Astrocyte of the cerebellum (primary cell): ENCODE data around the gene TOP2A.

Experiments used
- DNase-seq: peaks from one replicate; pipeline ENCODE4 v3.0.0-alpha.2; 2011; ENCODE audit warnings: low read depth
- H3K4me3 ChIP-seq: 2 replicates; pipeline ENCODE4 v1.5.1; 2011; ENCODE audit warnings: mild to moderate bottlenecking, low read depth, low read length, moderate library complexity
- in situ Hi-C: cut with HindIII; loops from 2 replicates; pipeline ENCODE4 v1.10.0; 2017; ENCODE audit warnings: low sequenced_read_pairs
- TF ChIP-seq, protein P1 (sequence below): IDR thresholded peaks from 2 replicates; pipeline ENCODE4 v1.5.1; 2012; ENCODE audit warnings: low read length, low read depth, moderate library complexity, mild to moderate bottlenecking; ENCODE audit errors: missing control alignments

Gene TOP2A

DNA sequence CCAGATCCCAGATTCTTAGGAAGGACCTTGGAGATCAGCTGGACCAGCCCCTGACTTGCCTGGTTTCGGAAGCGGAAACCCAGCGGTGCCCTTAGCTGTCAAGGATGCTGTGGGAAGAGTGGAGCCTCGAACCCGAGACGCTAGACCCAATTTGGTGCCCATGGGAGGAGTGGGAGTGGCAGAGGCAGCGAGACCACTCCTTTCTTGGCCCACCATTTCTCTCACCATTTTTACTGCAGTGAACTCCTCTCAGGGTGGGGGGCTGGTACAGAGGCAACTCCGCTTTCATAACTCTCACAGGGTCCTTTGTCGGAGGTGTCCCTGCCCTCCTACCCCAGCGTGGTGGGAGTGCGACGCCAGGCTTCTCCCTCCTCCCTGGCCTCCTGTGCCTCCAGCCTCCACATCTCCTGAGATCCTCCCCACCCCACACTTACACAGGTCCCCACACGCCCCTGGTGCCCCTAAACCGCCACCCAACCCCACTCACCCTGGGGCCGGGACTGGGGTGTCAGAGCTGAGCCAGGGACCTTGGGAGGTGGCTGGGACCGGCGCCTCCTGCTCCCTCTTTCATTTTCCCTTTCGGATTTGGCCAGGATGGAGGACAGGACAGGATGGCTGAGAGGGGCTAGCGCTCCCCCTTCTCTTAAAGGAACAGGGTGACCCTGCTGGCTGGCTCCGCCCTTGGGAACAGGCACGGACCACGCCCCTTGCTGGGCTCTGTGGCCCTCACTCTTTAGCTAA, 53.4 kb downstream of the TOP2A start, which contains the start of gene GJD3:
Gene GJD3, minus strand, starts transcription at position 617 of the 741 bp plus-strand sequence. CDS start 922 bp downstream, outside the sequence.
- H3K4me3 ChIP-seq = peak within 1 kb of the TSS; percentile 40
- TF ChIP-seq, protein P1, sequence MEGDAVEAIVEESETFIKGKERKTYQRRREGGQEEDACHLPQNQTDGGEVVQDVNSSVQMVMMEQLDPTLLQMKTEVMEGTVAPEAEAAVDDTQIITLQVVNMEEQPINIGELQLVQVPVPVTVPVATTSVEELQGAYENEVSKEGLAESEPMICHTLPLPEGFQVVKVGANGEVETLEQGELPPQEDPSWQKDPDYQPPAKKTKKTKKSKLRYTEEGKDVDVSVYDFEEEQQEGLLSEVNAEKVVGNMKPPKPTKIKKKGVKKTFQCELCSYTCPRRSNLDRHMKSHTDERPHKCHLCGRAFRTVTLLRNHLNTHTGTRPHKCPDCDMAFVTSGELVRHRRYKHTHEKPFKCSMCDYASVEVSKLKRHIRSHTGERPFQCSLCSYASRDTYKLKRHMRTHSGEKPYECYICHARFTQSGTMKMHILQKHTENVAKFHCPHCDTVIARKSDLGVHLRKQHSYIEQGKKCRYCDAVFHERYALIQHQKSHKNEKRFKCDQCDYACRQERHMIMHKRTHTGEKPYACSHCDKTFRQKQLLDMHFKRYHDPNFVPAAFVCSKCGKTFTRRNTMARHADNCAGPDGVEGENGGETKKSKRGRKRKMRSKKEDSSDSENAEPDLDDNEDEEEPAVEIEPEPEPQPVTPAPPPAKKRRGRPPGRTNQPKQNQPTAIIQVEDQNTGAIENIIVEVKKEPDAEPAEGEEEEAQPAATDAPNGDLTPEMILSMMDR = no peak
- DNase-seq = no peak
- in situ Hi-C loops = no loop called here

DNA sequence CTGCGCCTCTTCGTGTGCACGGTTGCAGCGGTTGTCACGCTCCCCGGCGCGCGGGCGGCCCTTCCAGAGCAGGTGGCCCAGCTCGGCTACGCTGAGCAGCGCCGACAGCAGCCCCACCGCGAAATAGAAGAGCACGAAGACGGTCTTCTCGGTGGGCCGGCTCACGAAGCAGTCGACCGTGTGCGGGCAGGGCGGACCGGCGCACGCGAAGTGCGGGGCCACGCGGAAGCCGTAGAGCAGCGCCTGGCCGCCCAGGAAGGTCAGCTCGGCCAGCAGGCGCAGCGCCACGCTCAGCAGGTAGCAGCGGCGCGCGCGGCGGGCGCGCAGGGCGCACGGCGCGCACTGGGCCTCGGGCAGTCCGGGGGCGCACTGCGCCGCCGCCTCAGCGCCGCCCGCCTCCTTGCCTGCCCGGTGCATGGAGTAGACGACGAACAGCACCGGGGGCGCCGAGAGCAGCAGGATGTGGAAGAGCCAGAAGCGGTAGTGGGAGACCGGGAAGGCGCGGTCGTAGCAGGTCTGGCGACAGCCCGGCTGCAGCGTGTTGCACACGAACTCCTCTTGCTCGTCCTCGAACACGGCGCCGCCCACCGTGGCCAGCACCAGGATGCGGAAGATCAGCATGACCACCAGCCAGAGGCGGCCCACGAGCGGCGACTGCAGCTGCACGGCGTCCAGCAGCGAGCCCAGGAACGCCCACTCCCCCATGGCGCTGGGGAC, 54.4 kb downstream of the TOP2A start:
- H3K4me3 ChIP-seq = peak overlapping the region; percentile 40
- TF ChIP-seq, protein P1 = no peak
- no peak for DNase-seq
- in situ Hi-C loops = no loop called here

DNA sequence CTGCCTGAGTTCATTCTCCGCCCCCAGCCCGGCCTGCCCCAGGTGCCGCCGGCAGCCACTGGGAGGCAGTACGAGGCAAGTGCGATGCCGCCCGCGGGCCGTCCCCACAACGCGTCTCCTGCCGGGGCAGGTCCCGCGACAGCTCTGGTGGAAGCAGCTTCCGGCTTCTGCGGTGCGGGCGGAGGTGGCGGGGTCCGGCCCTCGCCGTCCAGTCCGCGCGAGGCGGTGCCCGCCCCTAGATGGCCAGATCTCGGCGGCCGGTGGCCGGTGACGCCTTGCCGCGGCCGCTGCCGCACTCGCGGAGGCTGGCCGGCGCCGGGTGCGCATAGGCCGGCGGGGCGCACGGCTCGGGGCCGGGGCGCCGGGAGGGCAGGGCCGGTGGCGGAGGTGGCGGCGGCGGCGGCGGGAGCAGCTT, 55.0 kb downstream of the TOP2A start:
- TF ChIP-seq, protein P1 = peak; percentile 74
- no peak for DNase-seq
- peak overlapping the region; percentile 40 for H3K4me3 ChIP-seq
- in situ Hi-C loops = no loop called here

DNA sequence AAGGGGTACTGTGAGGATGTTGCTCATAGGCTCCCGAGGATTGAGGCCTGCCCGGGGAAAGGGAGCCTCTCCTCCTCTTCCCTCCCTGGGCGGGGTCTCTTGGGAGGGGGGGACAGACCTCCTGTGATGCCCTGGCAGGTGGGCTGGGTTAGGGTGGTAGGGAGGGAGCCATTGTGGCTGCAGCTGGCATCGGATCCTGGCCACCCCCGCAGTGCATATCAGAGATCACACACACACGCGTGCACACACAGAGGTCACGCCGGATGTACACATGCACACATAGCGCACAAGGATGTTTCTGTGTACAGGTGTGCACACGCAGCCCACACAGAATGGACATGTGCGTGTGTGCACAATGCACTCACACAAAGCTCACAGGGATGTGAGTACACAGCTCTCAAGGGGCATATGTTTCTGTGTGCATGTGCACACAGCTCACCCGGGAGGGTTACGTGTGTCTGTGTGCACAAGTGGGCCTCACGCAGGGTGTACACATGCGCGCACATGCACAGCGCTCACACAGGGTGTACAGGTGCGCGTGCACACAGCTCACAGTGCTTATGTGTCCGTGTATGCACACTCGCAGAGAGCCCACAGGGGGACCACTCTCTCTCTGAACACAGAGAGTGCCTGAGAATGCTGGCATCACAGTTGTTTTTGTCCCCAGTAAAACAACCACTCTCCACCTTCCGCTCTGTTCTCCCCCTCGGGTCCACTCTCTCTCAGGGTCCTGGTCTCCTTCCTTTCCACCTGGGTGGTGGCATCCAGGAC, 55.6 kb downstream of the TOP2A start:
- peak overlapping the region; percentile 40 for H3K4me3 ChIP-seq
- TF ChIP-seq, protein P1 = no peak
- DNase-seq = no peak
- in situ Hi-C loops = no loop called here

DNA sequence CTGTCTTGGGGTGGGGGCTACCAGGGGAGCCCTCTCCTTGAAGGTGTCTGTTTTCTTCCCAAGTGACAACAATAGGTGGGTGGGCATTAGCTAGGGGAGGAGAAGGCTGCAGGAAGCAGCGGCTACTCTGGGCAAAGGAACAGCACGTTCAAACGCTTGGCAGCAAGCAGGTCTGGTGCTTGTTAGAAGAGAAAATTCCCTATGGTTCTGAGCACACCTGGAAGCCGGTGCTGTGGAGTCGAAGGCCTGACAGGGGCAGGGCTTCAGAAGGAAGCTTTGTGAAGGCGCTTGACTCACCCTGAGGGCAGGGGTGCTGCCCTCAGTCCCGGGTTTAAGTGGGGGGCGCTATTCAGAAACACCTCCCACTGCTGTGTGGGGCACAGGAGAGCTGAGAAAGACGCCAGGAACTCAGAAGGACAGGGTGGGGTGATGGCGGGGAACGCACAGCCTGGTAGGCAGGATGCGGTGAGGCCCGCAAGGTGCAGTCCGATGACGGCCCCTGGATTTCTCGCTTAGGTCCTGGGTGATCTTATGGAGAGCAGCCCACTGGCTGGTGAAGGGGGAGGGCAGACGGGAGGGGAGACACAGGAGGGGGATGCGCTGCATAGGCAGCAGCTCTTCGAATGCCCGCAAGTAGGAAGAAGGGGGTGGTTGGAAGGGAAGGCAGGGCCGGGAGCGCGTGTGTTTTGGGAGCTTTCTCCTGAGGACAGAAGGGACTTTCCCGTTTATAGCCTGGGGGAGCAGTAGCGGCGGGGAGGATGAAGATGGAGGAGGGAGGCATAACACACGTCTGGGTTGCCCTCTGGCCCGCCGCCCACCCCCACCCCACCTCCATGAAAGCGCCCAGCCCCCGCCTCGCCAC, 56.4 kb downstream of the TOP2A start:
- TF ChIP-seq, protein P1 = no peak
- H3K4me3 ChIP-seq = no peak overlapping the region
- in situ Hi-C loops = no loop called here
- no peak for DNase-seq

DNA sequence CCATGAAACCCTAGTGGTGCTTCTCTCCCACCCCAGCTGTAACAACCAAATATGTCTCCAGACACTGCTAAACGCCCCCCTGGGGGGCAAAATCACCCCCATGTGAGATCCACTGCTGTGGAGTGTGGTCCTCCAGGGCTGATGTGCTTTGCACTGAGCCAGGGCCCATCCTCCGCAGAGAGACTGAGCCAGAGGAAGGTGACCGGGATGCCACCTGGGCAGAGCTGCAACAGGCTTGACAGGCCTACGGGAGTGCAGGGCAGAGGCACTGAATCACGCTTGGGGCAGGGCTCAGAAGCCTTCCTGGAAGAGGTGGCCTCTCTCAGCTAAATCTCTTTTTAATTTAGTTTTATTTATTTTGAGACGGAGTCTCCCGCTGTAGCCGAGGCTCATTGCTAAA, 57.6 kb downstream of the TOP2A start:
- DNase-seq = no peak
- no peak overlapping the region for H3K4me3 ChIP-seq
- TF ChIP-seq, protein P1 = no peak
- in situ Hi-C loops = no loop called here
